Measurements from ENCODE around the gene NDUFAF7. TPM values are rescaled to one million over a fixed set of nuclear protein-coding genes. Genes with fewer than 3 reads are reported as not detected.
A peak's percentile ranks its signal among the peaks of the same experiment; 100 is the strongest.
"Not testable (repeated sequence)": the region's sequence is repeated elsewhere in the genome, so short reads cannot be mapped to it uniquely, and the experiment has no call there.

The NDUFAF7 gene, protein sequence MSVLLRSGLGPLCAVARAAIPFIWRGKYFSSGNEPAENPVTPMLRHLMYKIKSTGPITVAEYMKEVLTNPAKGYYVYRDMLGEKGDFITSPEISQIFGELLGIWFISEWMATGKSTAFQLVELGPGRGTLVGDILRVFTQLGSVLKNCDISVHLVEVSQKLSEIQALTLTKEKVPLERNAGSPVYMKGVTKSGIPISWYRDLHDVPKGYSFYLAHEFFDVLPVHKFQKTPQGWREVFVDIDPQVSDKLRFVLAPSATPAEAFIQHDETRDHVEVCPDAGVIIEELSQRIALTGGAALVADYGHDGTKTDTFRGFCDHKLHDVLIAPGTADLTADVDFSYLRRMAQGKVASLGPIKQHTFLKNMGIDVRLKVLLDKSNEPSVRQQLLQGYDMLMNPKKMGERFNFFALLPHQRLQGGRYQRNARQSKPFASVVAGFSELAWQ
- polyA plus RNA-seq (ENCODE audit: insufficient read length in 3 of 3): 10 to 100 TPM; 18.4 to 28.8 (median 28.3) TPM
- long read RNA-seq, donor 1: 0 reads
- long read RNA-seq, donor 2, partial matches to known transcripts: 50 of 51 reads
- long read RNA-seq, donor 2, other reads (novel, unspliced or antisense): 0 of 51 reads
- long read RNA-seq, donor 3, partial matches to known transcripts: 0 of 5 reads
- long read RNA-seq, donor 3, other reads (novel, unspliced or antisense): 0 of 5 reads
- long read RNA-seq, donor 4, partial matches to known transcripts: 0 of 3 reads
- long read RNA-seq, donor 4, other reads (novel, unspliced or antisense): 0 of 3 reads
- long read RNA-seq, donor 5: 0 reads
- long read RNA-seq, donor 6: 0 reads
- long read RNA-seq, donor 7, partial matches to known transcripts: 0 of 2 reads
- long read RNA-seq, donor 7, other reads (novel, unspliced or antisense): 0 of 2 reads
- long read RNA-seq, donor 8, partial matches to known transcripts: 0 of 2 reads
- long read RNA-seq, donor 8, other reads (novel, unspliced or antisense): 0 of 2 reads
- long read RNA-seq, donor 9, partial matches to known transcripts: 0 of 4 reads
- long read RNA-seq, donor 9, other reads (novel, unspliced or antisense): 0 of 4 reads
- long read RNA-seq, donor 10, partial matches to known transcripts: 0 of 1 reads
- long read RNA-seq, donor 10, other reads (novel, unspliced or antisense): 0 of 1 reads
- long read RNA-seq, donor 11, partial matches to known transcripts: 0 of 2 reads
- long read RNA-seq, donor 11, other reads (novel, unspliced or antisense): 0 of 2 reads
- long read RNA-seq, donor 12: 0 reads
- long read RNA-seq, donor 13, partial matches to known transcripts: 90 of 93 reads
- long read RNA-seq, donor 13, other reads (novel, unspliced or antisense): 0 of 93 reads
- long read RNA-seq, donor 14, partial matches to known transcripts: 5 of 6 reads
- long read RNA-seq, donor 14, other reads (novel, unspliced or antisense): 0 of 6 reads
- long read RNA-seq, donor 15, partial matches to known transcripts: 0 of 3 reads
- long read RNA-seq, donor 15, other reads (novel, unspliced or antisense): 0 of 3 reads
- long read RNA-seq, donor 16, transcript NDUFAF7-201 (10 exons, 2,176 nt): major isoform, 13 of 51 reads
- long read RNA-seq, donor 16, partial matches to known transcripts: 38 of 51 reads
- long read RNA-seq, donor 16, other reads (novel, unspliced or antisense): 0 of 51 reads

DNA sequence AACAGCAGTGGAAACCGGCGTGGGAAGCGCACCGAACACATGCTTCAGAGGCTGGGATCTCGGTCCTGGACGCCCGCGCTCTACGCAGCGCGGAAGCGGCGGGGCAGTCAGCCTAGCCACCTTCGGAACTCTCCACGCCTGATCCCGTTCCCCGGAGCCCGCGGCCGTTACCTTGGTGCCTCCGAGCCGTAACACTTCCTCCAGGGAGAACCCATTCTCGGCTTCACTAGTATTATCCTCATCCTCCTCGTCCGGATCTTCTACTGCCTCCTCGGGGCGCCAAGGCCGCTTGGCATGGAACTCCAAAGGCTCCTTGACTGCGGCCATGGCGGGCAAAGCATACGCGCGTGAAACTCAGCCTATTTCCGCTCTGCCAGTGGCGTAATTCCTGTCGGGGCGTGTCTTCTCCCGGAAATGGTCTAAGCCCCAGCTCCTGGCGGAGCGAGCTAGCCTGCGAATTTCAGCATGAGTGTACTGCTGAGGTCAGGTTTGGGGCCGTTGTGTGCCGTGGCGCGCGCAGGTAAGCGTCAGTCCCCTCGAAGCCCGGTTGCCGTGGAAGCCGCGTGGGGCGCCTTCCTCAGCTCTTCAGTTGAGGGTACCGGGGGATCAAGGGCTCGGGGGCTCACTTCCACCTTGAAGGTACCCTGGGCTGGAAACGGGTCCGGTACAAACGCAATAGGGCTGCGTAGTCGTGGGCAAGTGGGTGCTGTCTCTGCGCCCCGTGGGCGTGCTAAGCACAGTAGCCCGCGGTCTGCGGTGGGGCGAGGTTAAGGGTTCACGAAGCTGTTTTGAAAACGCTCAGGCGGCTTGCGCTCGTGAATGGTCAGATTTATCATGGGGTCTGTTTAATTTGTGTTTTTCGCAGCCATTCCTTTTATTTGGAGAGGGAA is at the start of gene NDUFAF7, which contains the start of gene CEBPZ:
Gene NDUFAF7 (plus strand): TSS at position 418 of the 890 bp plus-strand sequence. CDS start 48 bp downstream, at position 466.
Gene CEBPZ (minus strand): TSS at position 356 of the 890 bp plus-strand sequence. CDS start 29 bp downstream, at position 327.
- peak; percentile 80 to 93 (median 88) for DNase-seq (ENCODE audit: extremely low read depth in 1 of 11, low read depth in 9 of 11, low spot score in 4 of 11)

- DNase-seq (ENCODE audit: extremely low read depth in 1 of 11, low read depth in 9 of 11, low spot score in 4 of 11): peak in 1 of 11 donors; percentile 11
Measured at GRCh38 chr2:37181726-37182684, 49.5 kb upstream of the NDUFAF7 start.

DNA sequence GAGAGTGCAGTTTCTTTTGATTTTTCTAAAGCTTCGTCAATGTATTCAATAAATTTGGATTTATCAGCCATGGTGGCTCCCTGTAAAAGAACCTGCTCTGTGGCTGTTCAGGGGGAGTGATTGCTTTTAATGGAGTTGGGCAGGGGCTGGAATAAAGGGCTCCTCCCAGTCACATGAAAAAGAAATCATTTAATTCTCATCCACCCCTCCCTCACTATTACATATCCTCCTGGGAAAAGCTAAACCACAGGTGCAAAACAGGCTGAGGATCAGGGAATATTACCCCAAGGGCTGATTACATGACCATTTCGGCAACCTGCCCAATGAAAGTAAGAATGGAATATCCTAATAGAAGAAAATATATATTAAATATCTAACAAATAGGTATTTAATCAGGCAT is 42.9 kb upstream of the NDUFAF7 start, which contains the start of gene SULT6B1:
Gene SULT6B1 (minus strand): TSS at position 101 of the 400 bp plus-strand sequence. CDS start 30 bp downstream, at position 71.
- no peak for DNase-seq (ENCODE audit: extremely low read depth in 1 of 11, low read depth in 9 of 11, low spot score in 4 of 11)

GRCh38 chr2:37189452-37190153 is 41.9 kb upstream of the NDUFAF7 start:
- no peak for DNase-seq (ENCODE audit: extremely low read depth in 1 of 11, low read depth in 9 of 11, low spot score in 4 of 11)

- no peak for DNase-seq (ENCODE audit: extremely low read depth in 1 of 11, low read depth in 9 of 11, low spot score in 4 of 11)
Measured at GRCh38 chr2:37190290-37190689, 41.2 kb upstream of the NDUFAF7 start.

DNA sequence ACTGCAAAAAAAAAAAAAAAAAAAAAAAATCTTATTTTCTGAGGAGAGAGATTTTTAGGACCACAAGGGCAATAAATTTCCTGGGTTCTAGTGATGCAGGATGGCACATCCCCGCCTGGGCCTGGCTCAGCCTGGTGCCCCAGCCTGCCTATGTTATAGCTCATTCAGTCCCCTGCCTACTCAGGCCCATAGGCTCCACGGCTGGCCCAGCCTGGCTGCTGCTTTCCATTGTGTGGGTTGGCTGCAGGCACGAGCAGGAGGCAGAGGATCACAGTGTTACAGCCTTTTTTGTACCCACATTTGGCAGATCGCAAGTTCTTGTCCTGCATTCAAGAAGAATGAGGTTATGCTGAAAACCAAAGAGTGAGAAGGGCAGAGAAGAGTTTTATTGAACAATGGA is 40.2 kb upstream of the NDUFAF7 start:
- no peak for DNase-seq (ENCODE audit: extremely low read depth in 1 of 11, low read depth in 9 of 11, low spot score in 4 of 11)

DNA sequence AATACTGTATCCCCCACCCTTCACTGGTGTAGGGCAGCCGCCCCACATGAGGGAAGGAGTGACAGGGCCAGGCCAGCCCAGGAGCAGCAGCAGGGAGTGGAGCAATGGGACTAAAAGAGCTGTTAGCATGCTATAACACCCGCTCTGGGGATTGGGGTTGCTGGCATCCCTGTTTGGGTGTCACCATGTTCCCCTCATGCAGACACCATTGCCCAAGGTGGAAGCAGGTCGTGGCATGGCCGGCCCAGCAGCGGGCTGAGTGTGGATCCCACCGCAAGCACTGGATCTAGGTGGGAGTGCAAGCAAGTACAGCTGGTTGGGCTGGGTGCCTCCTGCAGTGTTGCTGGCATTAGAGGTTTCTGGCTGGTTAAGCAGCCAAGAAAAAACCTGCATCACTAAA is 39.7 kb upstream of the NDUFAF7 start:
- DNase-seq (ENCODE audit: extremely low read depth in 1 of 11, low read depth in 9 of 11, low spot score in 4 of 11): no peak

- DNase-seq (ENCODE audit: extremely low read depth in 1 of 11, low read depth in 9 of 11, low spot score in 4 of 11): no peak
Measured at GRCh38 chr2:37192551-37192950, 38.9 kb upstream of the NDUFAF7 start.

DNA sequence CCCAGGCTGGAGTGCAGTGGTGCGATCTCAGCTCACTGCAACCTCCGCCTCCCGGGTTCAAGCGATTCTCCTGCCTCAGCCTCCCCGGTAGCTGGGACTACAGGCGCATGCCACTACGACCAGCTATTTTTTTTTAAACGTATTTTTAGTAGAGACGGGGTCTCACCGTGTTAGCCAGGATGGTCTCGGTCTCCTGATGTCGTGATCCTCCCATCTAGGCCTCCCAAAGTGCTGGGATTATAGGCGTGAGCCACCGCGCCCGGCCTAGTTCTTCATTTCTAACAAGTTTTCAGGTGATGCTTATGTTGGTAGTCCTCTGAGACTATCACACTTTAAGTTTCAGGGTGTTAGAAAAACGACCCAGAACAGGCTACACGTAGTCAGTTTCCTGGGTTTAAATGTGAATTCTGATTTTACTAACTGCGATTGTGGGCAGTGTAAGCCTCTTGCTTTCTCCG is 35.6 kb upstream of the NDUFAF7 start:
- DNase-seq (ENCODE audit: extremely low read depth in 1 of 11, low read depth in 9 of 11, low spot score in 4 of 11): not testable (repeated sequence)

GRCh38 chr2:37196320-37197195 is 34.9 kb upstream of the NDUFAF7 start, which contains the start of gene CEBPZOS:
Gene CEBPZOS, plus strand, starts transcription at chr2:37196496. Its CDS starts 3,209 bp downstream, at chr2:37199705.
- peak; percentile 76 to 88 (median 80) for DNase-seq (ENCODE audit: extremely low read depth in 1 of 11, low read depth in 9 of 11, low spot score in 4 of 11)

GRCh38 chr2:37198681-37199065 is 32.8 kb upstream of the NDUFAF7 start:
- DNase-seq (ENCODE audit: extremely low read depth in 1 of 11, low read depth in 9 of 11, low spot score in 4 of 11): no peak

DNA sequence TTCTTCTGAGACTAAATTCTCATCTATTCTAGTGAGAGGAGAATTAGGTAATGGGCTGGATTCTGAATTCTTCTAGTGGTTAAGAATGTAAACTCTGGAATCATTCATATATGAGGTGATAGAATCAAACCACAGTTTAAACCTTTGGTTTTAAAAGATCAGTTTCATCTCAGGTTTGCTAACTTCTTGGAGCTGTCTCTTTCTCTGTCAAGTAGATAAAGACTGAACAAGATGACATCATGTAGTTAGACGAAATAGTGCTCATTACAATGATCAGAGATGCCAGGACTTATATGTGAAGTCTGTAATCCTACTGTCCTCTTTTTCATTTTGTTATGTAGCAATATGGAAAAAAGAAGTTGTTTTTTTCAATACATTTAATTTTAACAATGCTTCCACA is 30.2 kb upstream of the NDUFAF7 start:
- no peak for DNase-seq (ENCODE audit: extremely low read depth in 1 of 11, low read depth in 9 of 11, low spot score in 4 of 11)

DNA sequence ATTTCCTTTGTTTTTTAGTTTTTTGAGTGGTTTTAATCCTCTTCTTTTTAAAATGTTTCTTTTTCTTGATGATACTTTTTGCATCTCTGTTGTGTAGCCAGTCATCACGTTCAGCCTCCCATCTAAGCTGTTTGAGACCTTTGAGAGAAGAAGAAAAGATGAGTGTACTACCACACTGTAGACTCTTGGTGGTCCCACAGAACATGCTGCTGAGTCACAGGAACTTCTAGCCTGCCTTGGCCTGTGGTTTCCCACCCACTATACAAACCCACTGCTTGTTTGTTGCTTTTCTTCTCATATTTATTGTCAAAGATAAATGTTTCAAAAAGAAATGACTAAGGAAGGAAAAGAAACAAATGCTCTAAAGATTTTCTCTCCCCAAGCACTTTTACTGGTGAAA is 29.7 kb upstream of the NDUFAF7 start:
- no peak for DNase-seq (ENCODE audit: extremely low read depth in 1 of 11, low read depth in 9 of 11, low spot score in 4 of 11)

GRCh38 chr2:37203708-37204107 is 27.8 kb upstream of the NDUFAF7 start:
- no peak for DNase-seq (ENCODE audit: extremely low read depth in 1 of 11, low read depth in 9 of 11, low spot score in 4 of 11)
